NCI-H2196 (cell line): Measurements from ENCODE around the gene CNIH1.
"Not testable (repeated sequence)": the region's sequence is repeated elsewhere in the genome, so short reads cannot be mapped to it uniquely, and the experiment has no call there.

Experiments used
- DNase-seq: peaks from one replicate; lab custom pipeline; 2025; ENCODE audit not compliant: unreplicated experiment; lab: John Stamatoyannopoulos, UW

The CNIH1 gene

GRCh38 chr14:54435500-54435981 lies 5.6 kb downstream of the CNIH1 start:
- DNase-seq, result no peak

GRCh38 chr14:54428527-54428926 lies 12.6 kb downstream of the CNIH1 start:
- no peak for DNase-seq

- no peak for DNase-seq
These were observed 13.3 kb downstream of the CNIH1 start for GRCh38 chr14:54427871-54428270.

DNA sequence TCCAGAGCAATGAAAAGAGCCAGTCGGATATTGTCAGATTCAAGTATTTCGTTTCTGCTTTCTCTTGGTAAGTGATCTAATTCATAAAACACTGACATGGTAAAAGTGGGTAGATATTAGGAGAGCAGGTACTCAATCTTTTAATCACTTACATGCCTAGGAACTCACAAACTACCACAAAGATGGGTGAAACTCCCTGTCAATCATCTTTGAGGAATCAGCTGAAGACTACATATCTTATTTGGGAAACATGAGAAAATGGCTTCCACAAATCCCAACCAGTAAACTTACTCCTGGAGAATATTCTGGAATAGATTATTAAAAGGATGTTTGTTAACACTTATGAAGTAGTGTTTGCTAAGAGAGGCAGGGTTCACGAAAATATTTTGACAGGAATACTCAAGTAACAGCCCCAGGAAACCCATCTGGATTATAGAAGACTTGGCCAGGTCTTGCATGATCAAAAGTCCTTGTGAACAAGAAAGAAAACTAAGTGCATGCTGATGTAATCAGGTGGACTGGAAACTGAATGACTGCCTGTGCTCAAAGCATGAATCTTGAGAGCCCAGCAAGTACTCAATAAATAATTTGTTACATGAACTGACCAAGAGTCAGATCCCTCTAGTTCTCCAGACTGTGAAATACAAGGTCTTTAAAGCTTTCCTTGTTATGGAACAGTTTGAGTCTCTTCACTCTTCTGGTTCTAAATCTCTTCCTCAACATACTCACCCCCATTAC lies 15.5 kb downstream of the CNIH1 start:
- no peak for DNase-seq

DNA sequence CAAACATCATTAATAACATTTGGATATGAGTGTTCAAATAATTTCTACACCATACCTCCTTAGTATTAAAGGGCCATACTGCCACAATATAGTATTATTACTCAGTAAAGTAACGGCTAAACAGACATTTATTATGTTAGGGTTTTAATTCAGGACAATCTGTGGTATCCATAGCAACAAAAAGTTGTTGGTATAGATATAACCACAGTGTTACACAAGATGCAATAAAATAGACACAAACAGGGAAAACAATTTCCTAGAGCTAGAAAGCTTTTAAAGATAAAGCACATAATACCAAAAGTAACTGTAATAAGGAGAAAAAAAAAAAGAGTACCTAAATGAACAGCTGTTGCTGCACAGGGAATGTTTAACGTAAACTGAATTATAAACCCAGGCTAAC lies 16.1 kb downstream of the CNIH1 start:
- no peak for DNase-seq

GRCh38 chr14:54424479-54424901 lies 16.7 kb downstream of the CNIH1 start:
- DNase-seq, result no peak

- DNase-seq, result no peak
These were observed 17.2 kb downstream of the CNIH1 start for GRCh38 chr14:54423991-54424390.

GRCh38 chr14:54420478-54421142 lies 20.6 kb downstream of the CNIH1 start:
- DNase-seq, result no peak

DNA sequence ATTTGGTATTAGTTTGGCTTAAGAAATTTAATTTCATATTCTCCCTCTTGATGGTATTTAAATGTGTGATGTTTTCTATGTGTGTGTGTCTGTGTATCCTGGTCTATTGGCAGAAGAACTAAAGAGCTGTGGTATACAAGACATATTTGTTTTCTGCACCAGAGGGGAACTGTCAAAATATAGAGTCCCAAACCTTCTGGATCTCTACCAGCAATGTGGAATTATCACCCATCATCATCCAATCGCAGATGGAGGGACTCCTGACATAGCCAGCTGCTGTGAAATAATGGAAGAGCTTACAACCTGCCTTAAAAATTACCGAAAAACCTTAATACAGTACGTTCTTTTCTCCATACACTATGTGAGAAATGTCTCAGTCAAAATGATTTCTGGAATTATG lies 29.8 kb downstream of the CNIH1 start:
- DNase-seq, result no peak

DNA sequence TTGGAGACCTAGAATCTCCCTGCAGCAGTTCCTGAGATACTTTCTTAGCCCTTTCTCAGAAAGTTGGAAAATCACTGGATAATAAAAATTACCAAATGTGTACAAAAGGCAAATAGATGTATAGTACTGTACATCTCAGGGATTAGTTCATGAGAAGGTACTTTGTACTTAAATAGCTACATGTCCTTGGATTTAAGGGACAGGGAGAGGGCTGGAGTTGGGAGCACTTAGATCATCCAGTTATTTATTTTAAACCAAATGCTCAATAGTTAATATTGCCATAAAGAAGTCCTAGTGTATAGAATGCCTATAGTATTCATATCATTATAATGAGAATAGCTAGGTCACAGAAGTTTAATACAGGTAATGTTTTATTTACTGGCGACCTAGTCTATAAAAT lies 31.0 kb downstream of the CNIH1 start:
- DNase-seq, result no peak

DNA sequence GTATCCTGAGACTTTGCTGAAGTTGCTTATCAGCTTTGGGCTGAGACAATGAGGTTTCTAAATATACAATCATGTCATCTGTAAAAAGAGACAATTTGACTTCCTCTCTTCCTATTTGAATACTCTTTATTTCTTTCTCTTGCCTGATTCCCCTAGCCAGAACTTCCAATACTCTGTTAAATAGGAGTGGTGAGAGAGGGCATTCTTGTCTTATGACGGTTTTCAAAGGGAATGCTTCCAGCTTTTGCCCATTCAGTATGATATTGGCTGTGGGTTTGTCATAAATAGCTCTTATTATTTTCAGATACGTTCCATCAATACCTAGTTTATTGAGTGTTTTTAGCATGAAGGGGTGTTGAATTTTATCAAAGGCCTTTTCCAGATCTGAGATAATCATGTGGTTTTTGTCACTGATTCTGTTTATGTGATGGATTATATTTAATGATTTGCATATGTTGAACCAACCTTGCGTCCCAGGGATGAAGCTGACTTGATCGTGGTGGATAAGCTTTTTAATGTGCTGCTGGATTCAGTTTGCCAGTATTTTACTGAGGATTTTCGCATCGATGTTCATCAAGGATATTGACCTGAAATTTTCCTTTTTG lies 37.7 kb downstream of the CNIH1 start:
- DNase-seq, result not testable (repeated sequence)

DNA sequence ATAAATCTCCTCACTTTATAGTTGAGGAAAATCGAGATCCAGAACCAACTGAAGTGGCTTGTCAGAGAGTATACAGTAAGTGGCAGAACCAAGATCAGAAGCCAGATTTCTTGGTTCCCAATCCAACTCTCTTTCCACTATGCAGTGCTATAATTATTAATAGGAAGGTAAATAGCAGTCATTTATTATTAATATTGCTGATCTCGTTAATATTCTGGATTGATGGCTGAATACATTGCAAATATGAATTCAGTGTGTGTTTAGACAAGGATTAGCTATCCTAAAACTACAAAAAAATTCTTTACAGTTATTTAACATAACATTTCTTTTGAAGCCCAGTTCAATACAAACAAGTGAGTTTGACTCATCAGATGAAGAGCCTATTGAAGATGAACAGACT lies 41.6 kb downstream of the CNIH1 start:
- no peak for DNase-seq

- DNase-seq, result peak; percentile 99
These were observed 44.5 kb downstream of the CNIH1 start, which contains the start of gene CDKN3 for GRCh38 chr14:54396493-54397335. Gene CDKN3, plus strand, starts transcription at chr14:54397007. Its CDS starts 62 bp downstream, at chr14:54397069.

- no peak for DNase-seq
These were observed 45.0 kb downstream of the CNIH1 start for GRCh38 chr14:54396183-54396492.

DNA sequence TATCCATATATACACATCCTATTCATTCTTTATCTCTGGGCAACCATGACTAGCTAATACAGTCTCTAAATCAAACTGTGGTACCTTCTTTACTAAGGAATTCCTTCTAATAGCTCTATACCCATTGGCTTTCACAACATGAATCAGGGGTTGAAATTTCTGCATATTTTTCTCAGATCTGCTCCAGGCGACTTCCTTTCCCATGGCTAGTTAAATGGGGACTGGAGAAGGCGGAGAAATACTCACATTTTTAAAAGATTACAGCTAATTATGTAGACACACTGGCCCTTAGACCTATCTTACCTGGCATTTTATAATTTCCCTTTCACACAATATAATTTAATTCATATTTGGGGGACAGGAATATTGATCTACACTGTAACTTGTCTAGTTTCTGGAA lies 45.5 kb downstream of the CNIH1 start:
- no peak for DNase-seq

DNA sequence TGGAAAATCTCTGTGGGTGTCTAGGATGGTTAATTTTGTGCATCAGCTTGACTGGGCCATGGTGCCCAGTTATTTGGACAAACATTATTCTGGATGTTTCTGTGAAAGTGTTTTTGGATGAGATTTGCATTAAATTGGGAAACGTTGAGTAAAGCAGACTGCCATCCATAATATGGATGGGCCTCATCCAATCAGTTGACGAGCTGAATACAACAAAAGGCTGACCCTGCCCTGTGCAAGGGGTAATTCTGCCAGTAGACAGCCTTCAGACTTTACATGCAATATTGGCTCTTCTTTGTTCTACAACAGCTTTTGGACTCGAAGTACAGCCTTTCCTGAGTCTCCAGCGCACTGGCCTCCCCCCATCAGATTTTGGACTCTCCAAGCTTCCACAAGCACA lies 45.9 kb downstream of the CNIH1 start:
- no peak for DNase-seq

DNA sequence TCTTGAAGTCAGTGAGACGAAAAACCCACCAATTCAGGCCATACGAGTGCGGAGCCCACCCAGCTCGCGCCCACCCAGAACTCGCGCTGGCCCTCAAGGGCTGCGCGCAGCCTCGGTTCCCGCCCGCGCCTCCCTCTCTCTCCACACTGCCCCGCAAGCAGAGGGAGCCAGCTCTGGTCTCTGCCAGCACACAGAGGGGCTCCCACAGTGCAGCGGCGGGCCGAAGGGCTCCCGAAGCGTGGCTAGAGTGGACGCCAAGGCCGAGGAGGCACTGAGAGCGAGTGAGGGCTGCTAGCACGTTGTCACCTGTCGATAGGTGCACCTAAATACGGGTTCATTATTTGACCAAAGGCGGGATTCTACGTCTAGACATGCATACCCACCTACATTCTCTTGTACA lies 46.6 kb downstream of the CNIH1 start:
- DNase-seq, result no peak

GRCh38 chr14:54392986-54393884 lies 47.9 kb downstream of the CNIH1 start:
- DNase-seq, result not testable (repeated sequence)

DNA sequence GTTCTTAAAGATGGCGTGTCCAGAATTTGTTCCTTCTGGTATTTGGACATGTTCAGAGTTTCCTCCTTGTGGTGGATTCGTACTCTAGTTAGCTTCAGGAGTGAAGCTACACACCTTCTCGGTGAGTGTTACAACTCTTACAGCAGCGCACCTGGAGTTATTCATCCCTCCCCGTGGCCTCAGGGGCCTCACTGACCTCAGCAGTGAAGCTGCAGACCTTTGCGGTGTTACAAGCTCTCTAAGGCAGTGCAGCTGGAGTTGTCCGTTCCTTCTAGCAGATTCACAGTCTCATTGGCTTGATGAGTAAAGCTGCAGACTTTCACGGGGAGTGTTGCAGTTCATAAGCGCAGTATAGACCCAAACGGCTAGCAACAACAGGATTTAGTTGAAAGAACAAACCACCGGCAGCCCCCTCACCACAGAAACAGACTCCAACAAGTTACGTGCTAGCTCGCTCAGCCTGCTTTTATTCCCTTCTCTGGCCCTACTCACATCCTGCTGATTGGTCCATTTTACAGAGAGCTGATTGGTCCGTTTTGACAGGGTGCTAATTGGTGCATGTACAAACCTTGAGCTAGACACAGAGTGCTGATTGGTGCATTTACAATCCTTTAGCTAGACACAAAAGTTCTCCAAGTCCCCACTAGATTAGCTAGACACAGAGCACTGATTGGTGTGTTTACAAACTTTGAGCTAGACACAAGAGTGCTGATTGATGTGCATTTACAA lies 48.9 kb downstream of the CNIH1 start:
- no peak for DNase-seq

GRCh38 chr14:54387328-54387727 lies 53.8 kb downstream of the CNIH1 start:
- DNase-seq, result no peak
